ENCODE measurements around the gene TXN2.

GRCh38 chr22:36442506-36443197, 38.8 kb downstream of the TXN2 start:
- no peak for TF ChIP-seq CTCF (IDR thresholded peaks at IDR 0.05)
- no peak for TF ChIP-seq POLR2A (IDR thresholded peaks at IDR 0.05)
